ENCODE results near the gene TENT4A.

DNA sequence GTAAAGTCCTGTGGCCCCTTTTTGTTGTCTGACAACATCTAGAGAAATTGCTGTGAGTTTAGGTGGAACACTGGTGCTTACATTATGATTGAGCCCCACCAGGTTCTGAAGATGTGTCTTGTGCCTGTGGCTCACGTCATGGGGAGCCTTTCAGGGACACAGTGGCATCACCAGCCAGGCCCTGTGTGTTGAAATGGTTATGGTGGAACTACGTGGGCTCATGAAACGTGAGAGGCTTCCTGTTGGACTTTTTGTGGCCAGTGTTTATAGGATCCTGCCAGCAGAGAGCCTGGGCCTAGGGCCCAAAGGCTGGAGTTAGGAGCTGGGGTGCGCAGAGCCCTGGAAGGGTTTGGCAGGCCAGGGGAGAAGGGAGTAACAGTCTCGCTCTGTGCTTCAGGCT, 46.8 kb downstream of the TENT4A start:
- TF ChIP-seq, protein P1, sequence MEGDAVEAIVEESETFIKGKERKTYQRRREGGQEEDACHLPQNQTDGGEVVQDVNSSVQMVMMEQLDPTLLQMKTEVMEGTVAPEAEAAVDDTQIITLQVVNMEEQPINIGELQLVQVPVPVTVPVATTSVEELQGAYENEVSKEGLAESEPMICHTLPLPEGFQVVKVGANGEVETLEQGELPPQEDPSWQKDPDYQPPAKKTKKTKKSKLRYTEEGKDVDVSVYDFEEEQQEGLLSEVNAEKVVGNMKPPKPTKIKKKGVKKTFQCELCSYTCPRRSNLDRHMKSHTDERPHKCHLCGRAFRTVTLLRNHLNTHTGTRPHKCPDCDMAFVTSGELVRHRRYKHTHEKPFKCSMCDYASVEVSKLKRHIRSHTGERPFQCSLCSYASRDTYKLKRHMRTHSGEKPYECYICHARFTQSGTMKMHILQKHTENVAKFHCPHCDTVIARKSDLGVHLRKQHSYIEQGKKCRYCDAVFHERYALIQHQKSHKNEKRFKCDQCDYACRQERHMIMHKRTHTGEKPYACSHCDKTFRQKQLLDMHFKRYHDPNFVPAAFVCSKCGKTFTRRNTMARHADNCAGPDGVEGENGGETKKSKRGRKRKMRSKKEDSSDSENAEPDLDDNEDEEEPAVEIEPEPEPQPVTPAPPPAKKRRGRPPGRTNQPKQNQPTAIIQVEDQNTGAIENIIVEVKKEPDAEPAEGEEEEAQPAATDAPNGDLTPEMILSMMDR (IDR thresholded peaks at IDR 0.05) = no peak
- TF ChIP-seq POLR2A (IDR thresholded peaks at IDR 0.05) = no peak

Data from right lobe of liver (tissue), 4 donors.